ENCODE results near the gene RHOA. TPM values are rescaled to one million over a fixed set of nuclear protein-coding genes. Genes with fewer than 3 reads are reported as not detected.

Gene RHOA
- total and polyA plus RNA-seq, 2 of the 13 experiments (the other 11 are each of a cell fraction or from before 2014, with no cell fraction given), result 131 to 177 TPM

GRCh38 chr3:49460188-49460890 lies 48.6 kb upstream of the RHOA start (continued):
- TF ChIP-seq LRRFIP1 (CRISPR knock-in tag; conservative IDR thresholded peaks at IDR 0.05) (no peak), ZNF891 (CRISPR knock-in tag; IDR thresholded peaks at IDR 0.05) (no peak), CTCF (CRISPR knock-in tag; IDR thresholded peaks at IDR 0.05) (no peak), FOXP4 (CRISPR knock-in tag; IDR thresholded peaks at IDR 0.05) (no peak), DNMT3B (CRISPR knock-in tag; conservative IDR thresholded peaks at IDR 0.05) (no peak), AGO2 (optimal IDR thresholded peaks at IDR 0.05; ENCODE audit: low read depth, low read length) (no peak), NKX3-1 (CRISPR knock-in tag; IDR thresholded peaks at IDR 0.05) (no peak), ETS1 (CRISPR knock-in tag; IDR thresholded peaks at IDR 0.05) (no peak), TRIM24 (CRISPR knock-in tag; IDR thresholded peaks at IDR 0.05) (no peak), ZNF460 (CRISPR knock-in tag; IDR thresholded peaks at IDR 0.05; ENCODE audit: borderline replicate concordance) (no peak), GATAD2A (CRISPR knock-in tag; IDR thresholded peaks at IDR 0.05) (no peak), LBX2 (CRISPR knock-in tag; IDR thresholded peaks at IDR 0.05; ENCODE audit: borderline replicate concordance) (no peak), MLLT10 (CRISPR knock-in tag; IDR thresholded peaks at IDR 0.05) (no peak), ZNF24 (IDR thresholded peaks at IDR 0.05) (no peak), HIC2 (CRISPR knock-in tag; IDR thresholded peaks at IDR 0.05; ENCODE audit: low read depth) (no peak), KDM2A (CRISPR knock-in tag; IDR thresholded peaks at IDR 0.05; ENCODE audit: borderline replicate concordance, low read depth) (no peak), CEBPB (IDR thresholded peaks at IDR 0.05; ENCODE audit: borderline replicate concordance, low read depth, low read length) (no peak)
